HepG2 (cell line): ENCODE measurements around the gene PANK2. TPM values are rescaled to one million over a fixed set of nuclear protein-coding genes. Genes with fewer than 3 reads are reported as not detected.

ENCODE experiments used
- ATAC-seq: fragments of 200-7000 bp; cut with Tn5 transposase; 3 replicates; pipeline ENCODE4 v1.9.1; 2020; ENCODE audit warnings: mild to moderate bottlenecking, moderate library complexity
- BruUV-seq: library from RNA; stranded (reverse); fragments of 400-500 nt; replicated peaks from 2 replicates; lab custom pipeline; 2021; lab: Mats Ljungman, UMichigan
- CTCF ChIA-PET: fragments of 300-600 bp; formaldehyde crosslinking; extraction: SDS; loops from one replicate; lab custom pipeline; 2021; ENCODE audit warnings: low total read pairs, inconsistent platforms, low intra/inter-chr PET ratio; lab: Yijun Ruan, JAX
- POLR2A ChIA-PET: fragments of 350-600 bp; sonication (Branson Sonifier 250); formaldehyde crosslinking; loops from one replicate; lab custom pipeline; 2020; ENCODE audit warnings: antibody characterized with exemption, inconsistent platforms; lab: Yijun Ruan, JAX
- DNase-seq: peaks from one replicate; pipeline ENCODE4 v3.0.0-alpha.2; 2015; ENCODE audit warnings: low spot score
- FAIRE-seq: peaks from 3 replicates; lab custom pipeline; 2011; peaks lifted over from hg19 to GRCh38; lab: Jason Lieb, UNC
- H2AFZ ChIP-seq: one replicate; pipeline ENCODE4 v1.6.1; 2011; ENCODE audit warnings: low read length, inconsistent platforms
- H3K27ac ChIP-seq: fragments of 300-600 bp; 3 replicates; pipeline ENCODE4 v1.8.0; 2011; ENCODE audit warnings: mixed run types, mild to moderate bottlenecking, mixed read lengths, low read length, inconsistent platforms; ENCODE audit not compliant: insufficient read depth; ENCODE audit errors: extremely low read length
- H3K27me3 ChIP-seq, 2 experiments: fragments of 200-600 bp in 1 of 2; 2 replicates in 1 of 2; 3 replicates in 1 of 2; pipeline versions ENCODE4 v1.6.0 to v1.8.0; 2011; ENCODE audit warnings: low read length in 2 of 2, mild to moderate bottlenecking in 2 of 2, moderate library complexity in 2 of 2, inconsistent platforms in 1 of 2; ENCODE audit not compliant: insufficient read depth in 2 of 2, control insufficient read depth in 1 of 2
- H3K36me3 ChIP-seq, 2 experiments: fragments of 200-600 bp in 1 of 2; replicated peaks in 1 of 2; 2 replicates in 1 of 2; 3 replicates in 1 of 2; pipeline versions ENCODE4 v1.5.1 to v1.8.0; 2011; ENCODE audit warnings: low read length in 2 of 2, inconsistent platforms in 1 of 2; ENCODE audit not compliant: insufficient read depth in 2 of 2, control insufficient read depth in 1 of 2
- H3K4me1 ChIP-seq: 2 replicates; pipeline ENCODE4 v1.5.1; 2012; ENCODE audit warnings: low read length, inconsistent platforms; ENCODE audit not compliant: insufficient read depth
- H3K4me2 ChIP-seq: 2 replicates; pipeline ENCODE4 v1.6.0; 2011; ENCODE audit warnings: low read depth, low read length, inconsistent platforms
- H3K4me3 ChIP-seq, 3 experiments: fragments of 200-600 bp in 1 of 3; sonication (generic), shearing (Covaris generic) in 1 of 3; replicated peaks in 1 of 3; 2 replicates each; pipeline ENCODE4 v1.5.1; 2011 to 2016; ENCODE audit warnings: low read length in 3 of 3, inconsistent platforms in 2 of 3, low read depth in 2 of 3, mild to moderate bottlenecking in 2 of 3, control low read depth in 1 of 3, mixed read lengths in 1 of 3; ENCODE audit not compliant: insufficient read depth in 1 of 3
- H3K79me2 ChIP-seq: one replicate; pipeline ENCODE4 v1.6.1; 2011; ENCODE audit warnings: low read length, inconsistent platforms; ENCODE audit not compliant: insufficient read depth
- H3K9ac ChIP-seq: 2 replicates; pipeline ENCODE4 v1.6.0; 2011; ENCODE audit warnings: mild to moderate bottlenecking, low read depth, low read length, inconsistent platforms; ENCODE audit not compliant: insufficient read depth
- H3K9me3 ChIP-seq: 2 replicates; pipeline ENCODE4 v1.5.1; 2012; ENCODE audit warnings: mild to moderate bottlenecking, low read length
- H4K20me1 ChIP-seq: 2 replicates; pipeline ENCODE4 v1.6.0; 2011; ENCODE audit warnings: inconsistent platforms, mild to moderate bottlenecking, low read length, moderate library complexity; ENCODE audit not compliant: insufficient read depth
- FOXA3 ChIP-seq: IDR thresholded peaks from 2 replicates; pipeline ENCODE4 v1.6.1; 2016; ENCODE audit warnings: missing genetic modification reagents, missing compliant biosample characterization
- GATAD2A ChIP-seq: IDR thresholded peaks from 2 replicates; pipeline ENCODE4 v1.6.1; 2016
- IKZF1 ChIP-seq: fragments of 450-650 bp; IDR thresholded peaks from 2 replicates; pipeline ENCODE4 v1.7.1; 2016
- NR2F1 ChIP-seq, 2 experiments: fragments of 450-650 bp in 1 of 2; formaldehyde crosslinking in 1 of 2; IDR thresholded peaks; 2 replicates each; pipeline versions ENCODE4 v1.5.0 to v1.6.1; 2016 to 2020; ENCODE audit warnings: mild to moderate bottlenecking in 1 of 2, missing compliant biosample characterization in 1 of 2, missing genetic modification reagents in 1 of 2, moderate library complexity in 1 of 2
- POLR2AphosphoS5 ChIP-seq: IDR thresholded peaks from 2 replicates; pipeline ENCODE4 v1.6.1; 2012; ENCODE audit warnings: low read depth, low read length
- RXRA ChIP-seq: sonication (generic); formaldehyde crosslinking; IDR thresholded peaks from 2 replicates; pipeline ENCODE4 v1.5.1; 2020; ENCODE audit warnings: missing genetic modification reagents
- SAFB2 ChIP-seq: sonication (generic); formaldehyde crosslinking; IDR thresholded peaks from 2 replicates; pipeline ENCODE4 v1.5.1; 2020; ENCODE audit warnings: missing genetic modification reagents, low read depth, mild to moderate bottlenecking, borderline replicate concordance
- SOX13 ChIP-seq, 3 experiments: fragments of 450-650 bp in 1 of 3; sonication (generic) in 1 of 3; formaldehyde crosslinking in 1 of 3; IDR thresholded peaks in 2 of 3; conservative IDR thresholded peaks in 1 of 3; 2 replicates each; pipeline versions ENCODE4 v1.5.0 to v1.6.1; 2016 to 2020; ENCODE audit warnings: antibody characterized with exemption in 1 of 3, mild to moderate bottlenecking in 1 of 3, missing compliant biosample characterization in 1 of 3, missing genetic modification reagents in 1 of 3, moderate library complexity in 1 of 3
- TAF15 ChIP-seq: fragments of 200-400 bp; formaldehyde crosslinking; IDR thresholded peaks from one replicate; pipeline ENCODE4 v1.6.1; 2018; ENCODE audit warnings: mild to moderate bottlenecking, low read depth, low read length; ENCODE audit not compliant: poor library complexity, severe bottlenecking
- YY1 ChIP-seq: IDR thresholded peaks from 2 replicates; pipeline ENCODE4 v1.6.1; 2011; ENCODE audit warnings: low read length, low read depth, moderate library complexity, mild to moderate bottlenecking; ENCODE audit not compliant: insufficient read depth, insufficient replicate concordance
- ZNF24 ChIP-seq: fragments of 450-650 bp; IDR thresholded peaks from 2 replicates; pipeline ENCODE4 v1.6.1; 2017; ENCODE audit warnings: antibody characterized with exemption, mild to moderate bottlenecking
- ZNF33B ChIP-seq: sonication (generic); formaldehyde crosslinking; IDR thresholded peaks from 2 replicates; pipeline ENCODE4 v1.5.1; 2020; ENCODE audit warnings: mild to moderate bottlenecking, missing genetic modification reagents
- WGBS: methylation state at CpG from one replicate; pipeline ENCODE4 v1.1.6; 2017; ENCODE audit warnings: low lambda C conversion rate; 5-methylcytosine and 5-hydroxymethylcytosine counted together
- in situ Hi-C: cut with HindIII; loops from 2 replicates; pipeline ENCODE4 v1.10.0; 2017; ENCODE audit warnings: low pct_unique_long_range_greater_than_20kb; ENCODE audit not compliant: extremely low pct_ligation_motif_present
- intact Hi-C: fragments of 100-400 bp; cut with micrococcal nuclease; formaldehyde crosslinking; loops from one replicate; pipeline ENCODE4 v1.10.0; 2022; ENCODE audit not compliant: unreplicated experiment
- polyA plus RNA-seq, 8 experiments: library from polyadenylated mRNA; depleted of rRNA in 3 of 8; stranded (reverse) in 7 of 8; unstranded in 1 of 8; fragments of >200 nt; fragmentation: Illumina TruSeq in 4 of 8; extraction: Trizol in 4 of 8; gene quantifications; 2 replicates each; pipeline versions ENCODE4 v1.2.1 to v1.2.3, GENCODE V29; 2011 to 2016; ENCODE audit warnings: low read depth in 4 of 8, missing spikeins in 1 of 8, mixed read lengths in 1 of 8; ENCODE audit not compliant: insufficient read depth in 1 of 8
- total RNA-seq, 5 experiments: library from RNA; depleted of rRNA; stranded (reverse); fragments of >200 nt; fragmentation: Illumina TruSeq; extraction: Trizol; gene quantifications; 2 replicates each; pipeline ENCODE4 v1.2.3, GENCODE V29; 2016; ENCODE audit warnings: low read depth in 1 of 5
- TF ChIP-seq, protein P1 (sequence below): IDR thresholded peaks from 2 replicates; pipeline ENCODE4 v1.6.1; 2016; ENCODE audit warnings: mild to moderate bottlenecking
- TF ChIP-seq, protein P2 (sequence below): fragments of 450-650 bp; IDR thresholded peaks from 2 replicates; pipeline ENCODE4 v1.6.1; 2017; ENCODE audit warnings: mild to moderate bottlenecking
- TF ChIP-seq, protein P3 (sequence below): sonication (generic); formaldehyde crosslinking; IDR thresholded peaks from 2 replicates; pipeline ENCODE4 v1.5.0; 2020; ENCODE audit warnings: missing genetic modification reagents

The PANK2 gene
- total and polyA plus RNA-seq, 2 of the 13 experiments (the other 11 are each of a cell fraction or from before 2014, with no cell fraction given), result 39.2 to 123 TPM

DNA sequence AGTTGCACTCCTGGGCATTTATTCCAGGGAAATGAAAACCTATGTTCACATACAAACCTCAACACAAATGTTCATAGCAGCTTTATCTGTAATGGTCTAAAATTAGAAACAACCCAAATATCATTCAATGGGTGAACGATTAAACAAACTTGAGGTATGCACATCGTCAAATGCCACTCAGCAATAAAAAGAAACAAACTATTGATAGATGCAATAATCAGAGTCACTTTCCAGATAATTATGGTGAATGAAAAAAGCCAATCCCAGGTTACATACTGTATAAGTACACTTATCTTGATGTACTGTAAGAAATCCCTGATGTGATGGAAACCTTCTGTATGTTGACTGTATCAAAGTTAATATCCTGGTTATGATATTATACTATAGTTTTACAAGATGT lies 87.3 kb downstream of the PANK2 start:
- DNase-seq (no peak), ATAC-seq (no peak), FAIRE-seq (no peak)
- Histone ChIP-seq H3K4me1 (peaks cover 18% of the 10 kb centered on the region), H3K27me3 (no peaks in the 10 kb centered on the region), H3K9ac (no peak overlapping the region), H3K27ac (no peak overlapping the region), H3K4me3 (no peak overlapping the region), H4K20me1 (no peaks in the 10 kb centered on the region), H2AFZ (no peak overlapping the region), H3K4me2 (no peak overlapping the region), H3K79me2 (no peaks in the 10 kb centered on the region), H3K9me3 (no peaks in the 10 kb centered on the region; the same call in 1 of the 2 replicates), H3K36me3 (no peaks in the 10 kb centered on the region)
- TF ChIP-seq, protein P1, sequence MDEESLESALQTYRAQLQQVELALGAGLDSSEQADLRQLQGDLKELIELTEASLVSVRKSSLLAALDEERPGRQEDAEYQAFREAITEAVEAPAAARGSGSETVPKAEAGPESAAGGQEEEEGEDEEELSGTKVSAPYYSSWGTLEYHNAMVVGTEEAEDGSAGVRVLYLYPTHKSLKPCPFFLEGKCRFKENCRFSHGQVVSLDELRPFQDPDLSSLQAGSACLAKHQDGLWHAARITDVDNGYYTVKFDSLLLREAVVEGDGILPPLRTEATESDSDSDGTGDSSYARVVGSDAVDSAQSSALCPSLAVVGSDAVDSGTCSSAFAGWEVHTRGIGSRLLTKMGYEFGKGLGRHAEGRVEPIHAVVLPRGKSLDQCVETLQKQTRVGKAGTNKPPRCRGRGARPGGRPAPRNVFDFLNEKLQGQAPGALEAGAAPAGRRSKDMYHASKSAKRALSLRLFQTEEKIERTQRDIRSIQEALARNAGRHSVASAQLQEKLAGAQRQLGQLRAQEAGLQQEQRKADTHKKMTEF, result no peak
- TF ChIP-seq ZNF24, result no peak
- TF ChIP-seq YY1, result no peak
- TF ChIP-seq IKZF1, result no peak
- TF ChIP-seq SOX13 (IDR thresholded peaks at IDR 0.05), result no peak
- no peak for TF ChIP-seq SOX13 (CRISPR knock-in tag; conservative IDR thresholded peaks at IDR 0.05 in 1 of 2, IDR thresholded peaks at IDR 0.05 in 1 of 2)
- no peak for TF ChIP-seq ZNF33B (CRISPR knock-in tag)
- TF ChIP-seq SAFB2 (CRISPR knock-in tag), result no peak
- TF ChIP-seq NR2F1 (CRISPR knock-in tag; IDR thresholded peaks at IDR 0.05), result no peak
- TF ChIP-seq, protein P2, sequence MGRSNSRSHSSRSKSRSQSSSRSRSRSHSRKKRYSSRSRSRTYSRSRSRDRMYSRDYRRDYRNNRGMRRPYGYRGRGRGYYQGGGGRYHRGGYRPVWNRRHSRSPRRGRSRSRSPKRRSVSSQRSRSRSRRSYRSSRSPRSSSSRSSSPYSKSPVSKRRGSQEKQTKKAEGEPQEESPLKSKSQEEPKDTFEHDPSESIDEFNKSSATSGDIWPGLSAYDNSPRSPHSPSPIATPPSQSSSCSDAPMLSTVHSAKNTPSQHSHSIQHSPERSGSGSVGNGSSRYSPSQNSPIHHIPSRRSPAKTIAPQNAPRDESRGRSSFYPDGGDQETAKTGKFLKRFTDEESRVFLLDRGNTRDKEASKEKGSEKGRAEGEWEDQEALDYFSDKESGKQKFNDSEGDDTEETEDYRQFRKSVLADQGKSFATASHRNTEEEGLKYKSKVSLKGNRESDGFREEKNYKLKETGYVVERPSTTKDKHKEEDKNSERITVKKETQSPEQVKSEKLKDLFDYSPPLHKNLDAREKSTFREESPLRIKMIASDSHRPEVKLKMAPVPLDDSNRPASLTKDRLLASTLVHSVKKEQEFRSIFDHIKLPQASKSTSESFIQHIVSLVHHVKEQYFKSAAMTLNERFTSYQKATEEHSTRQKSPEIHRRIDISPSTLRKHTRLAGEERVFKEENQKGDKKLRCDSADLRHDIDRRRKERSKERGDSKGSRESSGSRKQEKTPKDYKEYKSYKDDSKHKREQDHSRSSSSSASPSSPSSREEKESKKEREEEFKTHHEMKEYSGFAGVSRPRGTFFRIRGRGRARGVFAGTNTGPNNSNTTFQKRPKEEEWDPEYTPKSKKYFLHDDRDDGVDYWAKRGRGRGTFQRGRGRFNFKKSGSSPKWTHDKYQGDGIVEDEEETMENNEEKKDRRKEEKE, result no peak
- TF ChIP-seq RXRA (CRISPR knock-in tag), result no peak
- TF ChIP-seq, protein P3, sequence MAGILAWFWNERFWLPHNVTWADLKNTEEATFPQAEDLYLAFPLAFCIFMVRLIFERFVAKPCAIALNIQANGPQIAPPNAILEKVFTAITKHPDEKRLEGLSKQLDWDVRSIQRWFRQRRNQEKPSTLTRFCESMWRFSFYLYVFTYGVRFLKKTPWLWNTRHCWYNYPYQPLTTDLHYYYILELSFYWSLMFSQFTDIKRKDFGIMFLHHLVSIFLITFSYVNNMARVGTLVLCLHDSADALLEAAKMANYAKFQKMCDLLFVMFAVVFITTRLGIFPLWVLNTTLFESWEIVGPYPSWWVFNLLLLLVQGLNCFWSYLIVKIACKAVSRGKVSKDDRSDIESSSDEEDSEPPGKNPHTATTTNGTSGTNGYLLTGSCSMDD, result no peak
- no peak for TF ChIP-seq GATAD2A
- no peak for TF ChIP-seq POLR2AphosphoS5
- no peak for TF ChIP-seq FOXA3 (CRISPR knock-in tag)
- TF ChIP-seq TAF15, result no peak
- in situ Hi-C loops (no loop called here), intact Hi-C loops (no loop called here)
- POLR2A ChIA-PET, result no interaction called here
- CTCF ChIA-PET, result no interaction called here
- WGBS, result 88% methylated on average over 2 of the region's 2 CpGs
- BruUV-seq, result no TSS peak
